HepG2 (cell line): ENCODE data around the gene MYL6. TPM values are rescaled to one million over a fixed set of nuclear protein-coding genes. Genes with fewer than 3 reads are reported as not detected.

Source experiments
- ATF4 ChIP-seq, 2 experiments: fragments of 450-650 bp in 1 of 2; sonication (generic) in 1 of 2; formaldehyde crosslinking; IDR thresholded peaks; 2 replicates each; pipeline versions ENCODE4 v1.5.0 to v1.8.0; 2020 to 2022; ENCODE audit warnings: mild to moderate bottlenecking in 1 of 2, missing genetic modification reagents in 1 of 2
- CEBPB ChIP-seq: IDR thresholded peaks from 2 replicates; pipeline ENCODE4 v1.6.1; 2011; ENCODE audit warnings: low read depth, low read length, improper control_type of control experiment, borderline replicate concordance
- GATAD2A ChIP-seq: IDR thresholded peaks from 2 replicates; pipeline ENCODE4 v1.6.1; 2016
- HMG20B ChIP-seq: conservative IDR thresholded peaks from 2 replicates; pipeline ENCODE4 v1.6.1; 2016; ENCODE audit warnings: missing genetic modification reagents, missing compliant biosample characterization
- KDM2A ChIP-seq: sonication (generic); formaldehyde crosslinking; IDR thresholded peaks from 2 replicates; pipeline ENCODE4 v1.4.0; 2020; ENCODE audit warnings: low read depth, missing genetic modification reagents, borderline replicate concordance
- MBD4 ChIP-seq: IDR thresholded peaks from 2 replicates; pipeline ENCODE4 v1.6.1; 2012; ENCODE audit warnings: low read length, inconsistent platforms, borderline replicate concordance
- NCOA2 ChIP-seq: sonication (generic); formaldehyde crosslinking; IDR thresholded peaks from 2 replicates; pipeline ENCODE4 v1.8.0; 2022; ENCODE audit warnings: inconsistent platforms
- PAWR ChIP-seq: sonication (generic); formaldehyde crosslinking; IDR thresholded peaks from 2 replicates; pipeline ENCODE4 v1.4.0; 2020; ENCODE audit warnings: missing genetic modification reagents, mild to moderate bottlenecking, borderline replicate concordance
- PLSCR1 ChIP-seq: sonication (generic); formaldehyde crosslinking; IDR thresholded peaks from 2 replicates; pipeline ENCODE4 v1.5.0; 2020; ENCODE audit warnings: missing genetic modification reagents, mild to moderate bottlenecking, borderline replicate concordance
- STAG1 ChIP-seq: sonication (generic); formaldehyde crosslinking; IDR thresholded peaks from 2 replicates; pipeline ENCODE4 v1.4.0; 2020; ENCODE audit warnings: missing genetic modification reagents
- SUZ12 ChIP-seq: fragments of 150-350 bp; IDR thresholded peaks from 2 replicates; pipeline ENCODE4 v1.6.1; 2014; ENCODE audit warnings: low read depth, low read length
- TFDP1 ChIP-seq: IDR thresholded peaks from 2 replicates; pipeline ENCODE4 v1.6.1; 2016; ENCODE audit warnings: missing compliant biosample characterization, missing genetic modification reagents, borderline replicate concordance
- THAP8 ChIP-seq: sonication (generic); formaldehyde crosslinking; IDR thresholded peaks from 2 replicates; pipeline ENCODE4 v1.5.1; 2020; ENCODE audit warnings: missing genetic modification reagents, mild to moderate bottlenecking, borderline replicate concordance
- XRCC5 ChIP-seq: fragments of 200-400 bp; formaldehyde crosslinking; optimal IDR thresholded peaks from 2 replicates; pipeline ENCODE3; 2017; ENCODE audit warnings: mild to moderate bottlenecking, low read length
- ZBTB38 ChIP-seq: sonication (generic); formaldehyde crosslinking; IDR thresholded peaks from 2 replicates; pipeline ENCODE4 v1.5.1; 2020; ENCODE audit warnings: mild to moderate bottlenecking, missing genetic modification reagents
- ZFP91 ChIP-seq: sonication (generic); formaldehyde crosslinking; IDR thresholded peaks from 2 replicates; pipeline ENCODE4 v1.9.0; 2022; ENCODE audit warnings: missing genetic modification reagents, mild to moderate bottlenecking, borderline replicate concordance
- ZNF101 ChIP-seq: sonication (generic); formaldehyde crosslinking; IDR thresholded peaks from 2 replicates; pipeline ENCODE4 v1.4.0; 2020; ENCODE audit warnings: mild to moderate bottlenecking, low read depth, missing genetic modification reagents, borderline replicate concordance
- ZNF350 ChIP-seq: sonication (generic); formaldehyde crosslinking; IDR thresholded peaks from 2 replicates; pipeline ENCODE4 v1.4.0; 2020; ENCODE audit warnings: mild to moderate bottlenecking, low read depth, missing genetic modification reagents, borderline replicate concordance
- ZNF644 ChIP-seq: IDR thresholded peaks from 2 replicates; pipeline ENCODE4 v1.6.1; 2016; ENCODE audit warnings: low read depth
- ZNF737 ChIP-seq: sonication (generic); formaldehyde crosslinking; IDR thresholded peaks from 2 replicates; pipeline ENCODE4 v1.5.0; 2020; ENCODE audit warnings: missing genetic modification reagents, mild to moderate bottlenecking, borderline replicate concordance
- ZNF800 ChIP-seq: sonication (generic); formaldehyde crosslinking; IDR thresholded peaks from 2 replicates; pipeline ENCODE4 v1.4.0; 2020; ENCODE audit warnings: missing genetic modification reagents
- polyA plus RNA-seq, 8 experiments: library from polyadenylated mRNA; depleted of rRNA in 3 of 8; stranded (reverse) in 7 of 8; unstranded in 1 of 8; fragments of >200 nt; fragmentation: Illumina TruSeq in 4 of 8; extraction: Trizol in 4 of 8; gene quantifications; 2 replicates each; pipeline versions ENCODE4 v1.2.1 to v1.2.3, GENCODE V29; 2011 to 2016; ENCODE audit warnings: low read depth in 4 of 8, missing spikeins in 1 of 8, mixed read lengths in 1 of 8; ENCODE audit not compliant: insufficient read depth in 1 of 8
- total RNA-seq, 5 experiments: library from RNA; depleted of rRNA; stranded (reverse); fragments of >200 nt; fragmentation: Illumina TruSeq; extraction: Trizol; gene quantifications; 2 replicates each; pipeline ENCODE4 v1.2.3, GENCODE V29; 2016; ENCODE audit warnings: low read depth in 1 of 5

The MYL6 gene
- total and polyA plus RNA-seq, 2 of the 13 experiments (the other 11 are each of a cell fraction or from before 2014, with no cell fraction given): 1,127 to 1,192 TPM

- TF ChIP-seq ZFP91 (CRISPR knock-in tag): peak; percentile 43; the same call in 1 of the 2 replicates
- no peak for TF ChIP-seq THAP8 (CRISPR knock-in tag)
- TF ChIP-seq MBD4: no peak
- TF ChIP-seq PLSCR1 (CRISPR knock-in tag): no peak
- TF ChIP-seq HMG20B: no peak
- TF ChIP-seq PAWR (CRISPR knock-in tag): no peak
- no peak for TF ChIP-seq ZNF800 (CRISPR knock-in tag)
- no peak for TF ChIP-seq ZNF644
- TF ChIP-seq ZNF350 (CRISPR knock-in tag): no peak
- no peak for TF ChIP-seq TFDP1 (CRISPR knock-in tag)
- TF ChIP-seq ATF4 (CRISPR knock-in tag; IDR thresholded peaks at IDR 0.05): no peak
- TF ChIP-seq STAG1 (CRISPR knock-in tag): peak; percentile 76
- TF ChIP-seq ZNF101 (CRISPR knock-in tag): no peak
- 0 out of 2 replicates have a peak, but pooled peaks have one; percentile 24 for TF ChIP-seq GATAD2A (CRISPR knock-in tag)
- no peak for TF ChIP-seq CEBPB
- TF ChIP-seq KDM2A: peak; percentile 20; the same call in 1 of the 2 replicates
- TF ChIP-seq ZBTB38 (CRISPR knock-in tag): peak; percentile 74
- TF ChIP-seq SUZ12: no peak
- TF ChIP-seq XRCC5: peak; percentile 78
- no peak for TF ChIP-seq ZNF737 (CRISPR knock-in tag)
- TF ChIP-seq NCOA2 (CRISPR knock-in tag): no peak
These were observed 48.5 kb downstream of the MYL6 start (continued) for GRCh38 chr12:56206452-56207166.
